ENCODE results near the gene PDXK.

PDXK gene

GRCh38 chr21:43760391-43760958 lies 41.5 kb downstream of the PDXK start:
- H3K4me3 ChIP-seq (ENCODE audit: low read depth, low read length): no peak overlapping the region
- TF ChIP-seq, protein P1, sequence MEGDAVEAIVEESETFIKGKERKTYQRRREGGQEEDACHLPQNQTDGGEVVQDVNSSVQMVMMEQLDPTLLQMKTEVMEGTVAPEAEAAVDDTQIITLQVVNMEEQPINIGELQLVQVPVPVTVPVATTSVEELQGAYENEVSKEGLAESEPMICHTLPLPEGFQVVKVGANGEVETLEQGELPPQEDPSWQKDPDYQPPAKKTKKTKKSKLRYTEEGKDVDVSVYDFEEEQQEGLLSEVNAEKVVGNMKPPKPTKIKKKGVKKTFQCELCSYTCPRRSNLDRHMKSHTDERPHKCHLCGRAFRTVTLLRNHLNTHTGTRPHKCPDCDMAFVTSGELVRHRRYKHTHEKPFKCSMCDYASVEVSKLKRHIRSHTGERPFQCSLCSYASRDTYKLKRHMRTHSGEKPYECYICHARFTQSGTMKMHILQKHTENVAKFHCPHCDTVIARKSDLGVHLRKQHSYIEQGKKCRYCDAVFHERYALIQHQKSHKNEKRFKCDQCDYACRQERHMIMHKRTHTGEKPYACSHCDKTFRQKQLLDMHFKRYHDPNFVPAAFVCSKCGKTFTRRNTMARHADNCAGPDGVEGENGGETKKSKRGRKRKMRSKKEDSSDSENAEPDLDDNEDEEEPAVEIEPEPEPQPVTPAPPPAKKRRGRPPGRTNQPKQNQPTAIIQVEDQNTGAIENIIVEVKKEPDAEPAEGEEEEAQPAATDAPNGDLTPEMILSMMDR (IDR thresholded peaks at IDR 0.05; ENCODE audit: borderline replicate concordance, insufficient read depth, low read depth, low read length): no peak

- H3K4me3 ChIP-seq (ENCODE audit: low read depth, low read length): no peak overlapping the region
- TF ChIP-seq, protein P1 (IDR thresholded peaks at IDR 0.05; ENCODE audit: borderline replicate concordance, insufficient read depth, low read depth, low read length): no peak
Measured at GRCh38 chr21:43761886-43762285, 43.0 kb downstream of the PDXK start.

DNA sequence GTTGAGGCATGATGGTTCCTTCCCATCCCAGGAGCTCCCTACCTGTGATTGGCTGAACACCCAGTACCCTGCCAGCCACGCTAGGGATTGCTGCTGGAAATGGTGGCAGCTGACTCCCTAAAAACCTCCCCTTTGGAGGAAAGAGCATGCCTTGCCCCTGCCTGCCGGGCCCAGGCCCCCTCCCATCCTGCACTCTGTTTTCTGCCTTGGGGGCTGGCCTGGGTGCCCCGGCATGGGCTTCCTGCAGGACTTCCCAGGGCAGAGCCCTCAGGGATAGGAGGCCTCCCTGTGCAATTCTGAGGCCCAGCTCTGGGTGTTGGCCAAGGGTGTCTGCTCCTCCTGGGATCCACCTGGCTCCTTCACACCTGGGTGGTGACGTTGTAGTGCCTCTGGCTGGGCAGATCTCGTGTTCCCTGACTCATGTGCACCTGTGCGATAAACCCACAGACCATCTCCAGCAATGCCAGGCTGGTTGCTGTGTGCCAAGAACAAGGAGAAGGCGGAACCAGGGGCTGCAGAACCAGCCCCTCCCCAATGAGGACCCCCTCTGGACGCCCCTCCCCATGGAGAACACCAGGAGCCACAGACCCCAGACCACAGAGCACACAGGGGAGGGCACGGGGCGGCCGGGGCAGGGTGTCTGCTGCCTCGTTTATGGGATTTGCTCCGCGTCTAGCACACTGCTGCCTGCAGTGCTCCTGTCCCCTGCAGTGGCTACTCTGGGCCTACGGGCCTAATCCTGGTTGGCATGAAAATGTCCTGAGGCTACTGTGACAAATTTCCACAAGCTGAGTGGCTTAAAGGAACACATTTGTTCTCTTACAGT lies 43.6 kb downstream of the PDXK start:
- TF ChIP-seq, protein P1 (IDR thresholded peaks at IDR 0.05; ENCODE audit: borderline replicate concordance, insufficient read depth, low read depth, low read length): no peak
- H3K4me3 ChIP-seq (ENCODE audit: low read depth, low read length): no peak overlapping the region

GRCh38 chr21:43763901-43764523 lies 45.1 kb downstream of the PDXK start:
- TF ChIP-seq, protein P1 (IDR thresholded peaks at IDR 0.05; ENCODE audit: borderline replicate concordance, insufficient read depth, low read depth, low read length): no peak
- H3K4me3 ChIP-seq (ENCODE audit: low read depth, low read length): no peak overlapping the region

DNA sequence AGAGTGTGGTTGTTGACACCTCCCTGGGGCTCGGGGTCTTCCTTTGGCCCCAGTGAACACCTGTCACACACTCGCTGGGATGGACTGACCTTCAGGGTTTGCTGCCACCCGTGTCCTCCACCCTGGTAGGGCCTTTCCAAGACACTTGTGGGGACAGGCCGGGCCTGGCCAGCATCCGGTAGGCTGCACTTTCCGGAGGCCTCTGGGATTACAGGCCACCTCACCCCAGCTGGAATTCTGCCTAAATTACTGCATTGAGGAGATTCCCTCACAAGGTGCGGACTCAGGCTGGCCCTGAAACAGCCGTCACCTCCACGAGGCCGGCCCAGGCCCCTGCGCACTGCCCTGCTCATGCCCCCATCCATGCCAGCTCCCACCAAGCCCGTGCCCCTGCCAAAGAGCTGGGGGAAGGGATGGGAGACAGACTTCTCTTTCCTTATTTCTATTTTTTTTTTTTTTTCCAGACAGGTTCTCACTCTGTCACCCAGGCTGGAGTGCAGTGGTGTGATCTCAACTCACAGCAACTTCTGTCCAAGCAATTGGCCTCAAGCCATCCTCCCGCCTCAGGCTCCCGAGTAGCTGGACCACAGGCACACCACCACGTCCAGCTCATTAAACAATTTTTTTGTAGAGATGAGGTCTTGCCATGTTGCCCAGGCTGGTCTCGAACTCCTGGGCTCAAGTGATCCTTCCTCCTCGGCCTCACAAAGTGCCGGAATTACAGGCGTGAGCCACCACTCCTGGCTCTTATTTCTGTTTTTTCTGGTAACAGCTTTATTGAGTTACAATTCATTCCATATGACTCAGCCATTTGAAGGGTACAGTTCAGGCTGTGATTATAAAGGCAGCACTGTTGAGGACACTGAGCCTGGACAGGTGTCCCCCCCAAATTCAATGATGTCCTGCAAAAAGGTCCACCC lies 45.9 kb downstream of the PDXK start:
- TF ChIP-seq, protein P1 (IDR thresholded peaks at IDR 0.05; ENCODE audit: borderline replicate concordance, insufficient read depth, low read depth, low read length): no peak
- no peak overlapping the region for H3K4me3 ChIP-seq (ENCODE audit: low read depth, low read length)

- TF ChIP-seq, protein P1 (IDR thresholded peaks at IDR 0.05; ENCODE audit: borderline replicate concordance, insufficient read depth, low read depth, low read length): no peak
- no peak overlapping the region for H3K4me3 ChIP-seq (ENCODE audit: low read depth, low read length)
Measured at GRCh38 chr21:43766734-43767497, 48.0 kb downstream of the PDXK start.

Measured in GM12875 (cell line).